Measurements from ENCODE around the gene GPLD1. TPM values are rescaled to one million over a fixed set of nuclear protein-coding genes. Genes with fewer than 3 reads are reported as not detected.
A peak's percentile ranks its signal among the peaks of the same experiment; 100 is the strongest.

The GPLD1 gene
- total and polyA plus RNA-seq, 8 donors, result 0.27 to 1.2 (median 0.93) TPM

GRCh38 chr6:24490948-24491347 is 1.6 kb upstream of the GPLD1 start:
- DNase-seq (no peak), FAIRE-seq (no peak), ATAC-seq (no peak)
- no peaks in the 10 kb centered on the region for H3K36me3 ChIP-seq
- TF ChIP-seq, protein P1, sequence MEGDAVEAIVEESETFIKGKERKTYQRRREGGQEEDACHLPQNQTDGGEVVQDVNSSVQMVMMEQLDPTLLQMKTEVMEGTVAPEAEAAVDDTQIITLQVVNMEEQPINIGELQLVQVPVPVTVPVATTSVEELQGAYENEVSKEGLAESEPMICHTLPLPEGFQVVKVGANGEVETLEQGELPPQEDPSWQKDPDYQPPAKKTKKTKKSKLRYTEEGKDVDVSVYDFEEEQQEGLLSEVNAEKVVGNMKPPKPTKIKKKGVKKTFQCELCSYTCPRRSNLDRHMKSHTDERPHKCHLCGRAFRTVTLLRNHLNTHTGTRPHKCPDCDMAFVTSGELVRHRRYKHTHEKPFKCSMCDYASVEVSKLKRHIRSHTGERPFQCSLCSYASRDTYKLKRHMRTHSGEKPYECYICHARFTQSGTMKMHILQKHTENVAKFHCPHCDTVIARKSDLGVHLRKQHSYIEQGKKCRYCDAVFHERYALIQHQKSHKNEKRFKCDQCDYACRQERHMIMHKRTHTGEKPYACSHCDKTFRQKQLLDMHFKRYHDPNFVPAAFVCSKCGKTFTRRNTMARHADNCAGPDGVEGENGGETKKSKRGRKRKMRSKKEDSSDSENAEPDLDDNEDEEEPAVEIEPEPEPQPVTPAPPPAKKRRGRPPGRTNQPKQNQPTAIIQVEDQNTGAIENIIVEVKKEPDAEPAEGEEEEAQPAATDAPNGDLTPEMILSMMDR (IDR thresholded peaks at IDR 0.05), result no peak
- WGBS, 2 donors, result 91 to 95% methylated on average over 4 of the region's 4 CpGs
- intact Hi-C loops (cut with DNase I), result no loop called here
- no peaks in the 10 kb centered on the region for H3K27me3 ChIP-seq
- no peak overlapping the region for H3K4me3 ChIP-seq
- H3K4me1 ChIP-seq, result peaks cover 0 to 7% (median 0%) of the 10 kb centered on the region in 3 donors
- no peak overlapping the region for H3K27ac ChIP-seq
- no peaks in the 10 kb centered on the region for H3K9me3 ChIP-seq

DNA sequence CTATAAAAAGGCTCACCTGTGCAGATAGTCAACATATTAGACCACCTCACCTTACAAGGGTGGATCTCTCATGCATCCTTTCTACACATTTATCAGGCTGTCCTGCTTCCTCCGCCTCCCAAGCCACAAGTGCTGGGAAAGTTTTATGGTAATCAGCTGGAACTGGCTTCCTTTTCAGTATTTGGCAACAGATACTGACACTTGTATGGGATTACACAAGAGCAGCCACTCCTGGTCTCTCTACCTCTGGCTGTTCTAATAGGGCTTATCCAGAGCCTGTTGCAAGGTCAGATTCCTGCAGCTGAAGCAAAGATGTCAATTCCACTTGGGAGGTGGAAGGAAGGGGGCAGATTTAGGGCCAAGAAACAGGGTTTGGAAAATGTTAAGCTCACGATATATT is 503 bp upstream of the GPLD1 start:
- no peak overlapping the region for H3K27ac ChIP-seq
- FAIRE-seq (no peak), ATAC-seq (peak; percentile 59 to 71 (median 67)), DNase-seq (peak in 2 of 6 donors; percentile 22 to 45)
- TF ChIP-seq, protein P1 (IDR thresholded peaks at IDR 0.05), result no peak
- H3K27me3 ChIP-seq, result no peaks in the 10 kb centered on the region
- no peaks in the 10 kb centered on the region for H3K9me3 ChIP-seq
- H3K36me3 ChIP-seq, result no peaks in the 10 kb centered on the region
- no peak overlapping the region for H3K4me3 ChIP-seq
- 24% methylated on average over 2 of the region's 2 CpGs for WGBS, 2 donors
- peaks cover 0 to 4% (median 0%) of the 10 kb centered on the region in 3 donors for H3K4me1 ChIP-seq
- intact Hi-C loops (cut with DNase I), result no loop called here

- H3K27me3 ChIP-seq, result no peaks in the 10 kb centered on the region
- no peak overlapping the region for H3K27ac ChIP-seq
- FAIRE-seq (no peak), DNase-seq (no peak), ATAC-seq (no peak)
- H3K4me3 ChIP-seq, result no peak overlapping the region
- intact Hi-C loops (cut with DNase I), result no loop called here
- H3K4me1 ChIP-seq, result no peaks in the 10 kb centered on the region
- 81 to 88% methylated on average over 4 of the region's 4 CpGs for WGBS, 2 donors
- TF ChIP-seq, protein P1 (IDR thresholded peaks at IDR 0.05), result no peak
- H3K36me3 ChIP-seq, result no peaks in the 10 kb centered on the region
- H3K9me3 ChIP-seq, result no peaks in the 10 kb centered on the region
Measured at GRCh38 chr6:24486065-24486464, 3.3 kb downstream of the GPLD1 start.

GRCh38 chr6:24484657-24485323 is 4.6 kb downstream of the GPLD1 start:
- Histone ChIP-seq H3K4me1 (no peaks in the 10 kb centered on the region), H3K27ac (no peak overlapping the region), H3K36me3 (no peaks in the 10 kb centered on the region), H3K27me3 (no peaks in the 10 kb centered on the region), H3K4me3 (no peak overlapping the region), H3K9me3 (no peaks in the 10 kb centered on the region)
- ATAC-seq (no peak), FAIRE-seq (no peak), DNase-seq (no peak)
- intact Hi-C loops (cut with DNase I), result no loop called here
- 85 to 91% methylated on average over 7 of the region's 7 CpGs for WGBS, 2 donors
- TF ChIP-seq, protein P1 (IDR thresholded peaks at IDR 0.05), result no peak

DNA sequence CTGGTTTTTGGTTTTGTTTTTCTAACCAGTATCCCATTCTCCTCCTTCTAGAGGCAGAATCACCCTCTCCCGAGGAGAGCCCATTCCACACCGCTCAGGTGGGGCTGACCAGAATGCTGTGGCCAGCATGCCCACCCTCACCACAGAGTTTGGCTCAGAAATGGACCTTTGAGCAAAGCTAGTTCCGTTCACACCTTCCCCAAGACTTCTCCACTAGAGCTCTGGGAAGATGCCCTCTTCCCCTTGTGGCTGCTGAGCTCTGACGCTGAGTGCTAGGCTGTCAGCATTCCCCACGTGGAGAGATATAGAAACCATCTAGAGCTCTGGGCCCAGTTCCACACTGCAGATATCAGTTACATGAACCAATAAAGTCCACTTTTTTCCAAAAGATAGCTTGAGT is 7.9 kb downstream of the GPLD1 start:
- no peak for FAIRE-seq
- TF ChIP-seq, protein P1 (IDR thresholded peaks at IDR 0.05), result no peak
- DNase-seq, result no peak
- H3K4me3 ChIP-seq, result no peak overlapping the region
- intact Hi-C loops (cut with DNase I), result no loop called here
- 84 to 87% methylated on average over 5 of the region's 5 CpGs for WGBS, 2 donors
- H3K27ac ChIP-seq, result no peak overlapping the region
- H3K36me3 ChIP-seq, result no peaks in the 10 kb centered on the region
- ATAC-seq, result no peak
- no peaks in the 10 kb centered on the region for H3K27me3 ChIP-seq
- no peaks in the 10 kb centered on the region for H3K9me3 ChIP-seq
- H3K4me1 ChIP-seq, result no peaks in the 10 kb centered on the region
